ENCODE data around the gene CNTROB. TPM values are rescaled to one million over a fixed set of nuclear protein-coding genes. Genes with fewer than 3 reads are reported as not detected.

The CNTROB gene, protein sequence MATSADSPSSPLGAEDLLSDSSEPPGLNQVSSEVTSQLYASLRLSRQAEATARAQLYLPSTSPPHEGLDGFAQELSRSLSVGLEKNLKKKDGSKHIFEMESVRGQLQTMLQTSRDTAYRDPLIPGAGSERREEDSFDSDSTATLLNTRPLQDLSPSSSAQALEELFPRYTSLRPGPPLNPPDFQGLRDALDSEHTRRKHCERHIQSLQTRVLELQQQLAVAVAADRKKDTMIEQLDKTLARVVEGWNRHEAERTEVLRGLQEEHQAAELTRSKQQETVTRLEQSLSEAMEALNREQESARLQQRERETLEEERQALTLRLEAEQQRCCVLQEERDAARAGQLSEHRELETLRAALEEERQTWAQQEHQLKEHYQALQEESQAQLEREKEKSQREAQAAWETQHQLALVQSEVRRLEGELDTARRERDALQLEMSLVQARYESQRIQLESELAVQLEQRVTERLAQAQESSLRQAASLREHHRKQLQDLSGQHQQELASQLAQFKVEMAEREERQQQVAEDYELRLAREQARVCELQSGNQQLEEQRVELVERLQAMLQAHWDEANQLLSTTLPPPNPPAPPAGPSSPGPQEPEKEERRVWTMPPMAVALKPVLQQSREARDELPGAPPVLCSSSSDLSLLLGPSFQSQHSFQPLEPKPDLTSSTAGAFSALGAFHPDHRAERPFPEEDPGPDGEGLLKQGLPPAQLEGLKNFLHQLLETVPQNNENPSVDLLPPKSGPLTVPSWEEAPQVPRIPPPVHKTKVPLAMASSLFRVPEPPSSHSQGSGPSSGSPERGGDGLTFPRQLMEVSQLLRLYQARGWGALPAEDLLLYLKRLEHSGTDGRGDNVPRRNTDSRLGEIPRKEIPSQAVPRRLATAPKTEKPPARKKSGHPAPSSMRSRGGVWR
- total RNA-seq (2022; extraction: Qiagen RNA extraction; ENCODE audit: low read depth) = 36.8 to 45.9 TPM (median 39.2 TPM) in 5 replicates

DNA sequence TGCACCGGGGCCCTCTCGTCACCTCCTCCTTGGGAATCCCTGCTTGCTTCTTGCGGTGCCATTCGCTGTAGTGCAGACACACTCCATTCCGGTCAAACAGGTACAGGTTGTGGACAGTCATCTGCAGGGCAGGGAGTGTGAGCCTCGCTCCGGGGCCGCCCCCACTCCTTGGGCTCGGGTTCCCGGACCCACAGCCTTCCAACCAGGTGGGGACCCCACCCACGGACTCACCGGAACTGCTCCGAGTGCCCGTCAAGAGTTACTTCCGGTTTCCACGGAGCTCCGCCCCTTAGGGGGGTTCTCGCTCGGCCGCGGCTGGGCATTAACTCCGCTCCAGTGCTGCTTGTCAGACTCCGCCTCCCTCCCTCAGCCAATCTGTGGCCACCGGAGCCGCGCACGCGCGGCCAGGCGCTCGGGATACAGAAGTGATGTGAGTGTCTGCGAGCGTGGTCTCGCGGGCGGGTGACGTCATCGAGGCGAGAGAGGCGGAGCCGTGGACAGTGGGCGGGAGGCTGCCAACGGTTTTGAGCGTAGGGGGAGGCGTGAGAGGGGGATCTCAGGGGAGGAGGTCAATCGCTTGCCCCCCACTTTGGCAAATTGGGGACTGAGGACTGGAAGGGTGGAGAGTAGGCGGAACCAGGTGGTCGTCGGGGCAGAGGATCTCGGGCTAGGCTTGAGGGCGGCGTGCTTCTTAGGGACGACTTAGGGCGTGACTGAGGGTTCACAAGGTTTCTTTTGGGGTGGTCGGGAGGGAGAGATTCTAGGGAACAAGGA, at the start of gene CNTROB, which contains the start of gene TRAPPC1:
TSS of gene CNTROB (plus strand) at position 498 of the 774 bp plus-strand sequence. CDS start 874 bp downstream, outside the sequence.
TSS of gene TRAPPC1 (minus strand) at position 238 of the 774 bp plus-strand sequence. CDS start at position 121, 117 bp downstream.

DNA sequence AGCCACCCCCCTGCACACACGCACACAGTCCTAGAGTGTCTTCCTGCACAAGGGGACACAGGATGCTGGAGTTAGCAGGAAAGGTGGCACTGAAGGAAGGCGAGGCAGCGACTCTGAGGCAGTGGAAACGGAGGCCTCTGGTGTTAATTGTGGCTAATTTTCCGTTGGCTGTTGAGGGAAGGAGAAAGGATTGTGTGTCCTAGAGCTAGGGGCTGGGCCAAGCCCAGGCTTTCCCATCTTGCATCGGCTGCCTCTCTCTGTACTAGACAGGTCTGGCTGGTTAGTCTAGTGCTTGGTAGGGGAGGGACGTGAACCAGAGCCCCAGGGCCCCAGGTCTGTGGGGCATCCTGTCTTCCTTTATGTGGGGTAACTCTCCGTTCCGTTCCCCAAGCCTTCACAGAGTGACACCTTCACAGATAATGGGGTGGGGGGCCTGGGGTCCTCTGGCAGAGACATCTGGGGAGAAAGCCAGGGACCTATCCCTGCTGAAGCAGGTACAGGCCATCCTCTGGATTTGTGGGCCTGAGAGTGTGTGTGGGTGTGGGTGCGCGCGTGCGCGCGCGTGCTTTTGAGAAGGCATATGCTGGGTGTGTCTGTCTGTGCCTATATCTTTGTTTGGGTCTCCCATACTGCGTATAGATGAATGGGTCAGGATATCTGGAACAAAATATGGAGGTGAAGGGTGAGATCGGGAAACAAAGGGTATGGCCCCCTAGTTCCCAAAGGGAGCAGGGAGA, 43.7 kb upstream of the CNTROB start, which contains the start of gene CHD3:
TSS of gene CHD3 (plus strand) at position 606 of the 737 bp plus-strand sequence. CDS start 212 bp downstream, outside the sequence.

DNA sequence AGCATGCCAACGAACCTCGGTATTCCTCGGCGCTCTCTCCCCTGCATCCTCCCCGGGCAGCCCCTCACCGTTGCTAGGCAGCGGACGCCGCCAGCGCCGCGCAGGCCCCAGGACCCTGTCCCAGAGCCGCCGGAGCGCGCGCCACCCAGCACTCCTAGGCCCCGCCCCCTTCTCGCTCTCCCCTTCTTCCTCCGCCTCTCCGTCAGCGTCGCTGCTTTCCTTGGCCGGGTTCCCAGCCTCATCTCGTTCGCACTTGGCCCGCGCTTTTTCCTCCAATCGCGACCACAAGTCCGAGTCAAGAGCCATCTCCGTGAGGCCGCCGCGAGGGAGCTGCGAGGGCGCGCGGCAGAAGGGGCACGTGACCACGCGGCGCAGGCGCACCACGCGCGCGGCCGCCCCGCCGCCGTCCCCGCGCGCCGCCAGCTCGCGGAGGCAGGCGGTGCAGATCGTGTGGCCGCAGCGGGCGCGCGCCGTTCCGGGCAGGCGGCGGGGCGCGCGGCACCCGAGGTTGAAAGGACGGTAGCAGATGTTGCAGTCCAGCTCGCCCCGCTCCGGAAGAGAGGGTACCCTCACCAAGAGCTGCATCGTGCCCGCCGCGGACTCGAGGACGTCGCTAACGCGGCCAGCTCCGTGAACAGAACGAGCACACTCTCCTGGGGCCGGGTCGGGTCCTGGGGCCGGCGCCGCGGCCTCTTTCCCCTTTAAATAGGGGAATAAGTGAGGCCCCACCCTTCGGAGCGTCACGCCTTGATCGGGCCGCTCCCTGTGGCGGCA, 16.2 kb upstream of the CNTROB start, which contains the start of gene RNF227:
TSS of gene RNF227 (minus strand) at position 679 of the 774 bp plus-strand sequence. CDS start at position 585, 94 bp downstream.

DNA sequence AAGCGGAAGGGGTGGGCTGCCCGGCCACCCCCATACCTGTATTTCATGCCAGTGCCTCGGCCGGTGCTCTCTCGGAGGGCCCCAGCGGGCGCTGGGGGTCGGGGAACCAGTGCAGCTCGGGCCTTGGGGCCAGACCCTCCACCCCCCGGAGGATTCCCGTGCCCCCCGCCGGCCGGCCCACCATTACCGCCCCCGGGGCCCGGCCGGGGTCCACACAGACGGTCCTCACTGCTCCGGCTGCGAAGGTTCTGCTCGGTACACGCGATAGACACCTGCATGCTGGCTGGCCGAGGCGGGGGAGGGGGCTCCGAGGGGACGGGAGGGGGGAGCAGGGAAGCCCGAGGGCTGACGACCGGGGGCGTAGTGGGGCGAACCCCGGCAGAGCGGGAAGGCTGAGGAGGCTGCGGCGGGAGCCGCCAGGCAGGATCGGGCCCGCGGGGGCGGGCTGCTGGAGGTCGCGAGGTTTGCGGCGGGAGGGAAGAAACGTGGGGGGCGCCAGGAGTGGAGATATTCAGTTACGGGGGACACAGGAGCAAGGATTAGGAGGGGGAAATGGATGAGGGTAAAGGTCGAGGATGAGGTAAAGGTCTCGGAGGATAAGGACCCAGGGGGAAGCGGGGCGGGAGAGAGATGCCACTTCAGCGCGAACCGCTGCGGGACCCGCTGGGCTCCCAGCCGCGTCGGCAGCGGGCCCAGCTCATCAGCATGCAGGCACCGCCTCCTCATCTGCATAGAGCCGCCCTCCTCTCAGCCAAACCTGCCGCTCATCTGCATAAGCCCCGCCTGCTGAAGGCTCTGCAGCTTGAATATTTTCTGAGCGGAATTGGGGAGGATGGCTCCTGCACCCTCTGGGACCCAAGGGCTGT, 2.6 kb upstream of the CNTROB start, which contains the start of gene KCNAB3:
TSS of gene KCNAB3 (minus strand) at position 699 of the 866 bp plus-strand sequence. CDS start at position 278, 421 bp downstream.

Other genes with a start within 250 kb of the CNTROB start
- 48.7 to 61.6 TPM (median 55.2 TPM) in 5 replicates for gene TP53, start 244.7 kb upstream of the CNTROB start, total RNA-seq (2022; extraction: Qiagen RNA extraction; ENCODE audit: low read depth)
- gene WRAP53, start 243.7 kb upstream of the CNTROB start, total RNA-seq (2022; extraction: Qiagen RNA extraction; ENCODE audit: low read depth) = 33.9 to 50.3 TPM (median 47.7 TPM) in 5 replicates
- gene EFNB3, start 227.0 kb upstream of the CNTROB start, total RNA-seq (2022; extraction: Qiagen RNA extraction; ENCODE audit: low read depth) = 1.0 to 1.7 TPM (median 1.4 TPM) in 5 replicates
- 0.01 to 0.03 TPM in 2 of 5 replicates, not detected in the others for gene DNAH2, start 214.5 kb upstream of the CNTROB start, total RNA-seq (2022; extraction: Qiagen RNA extraction; ENCODE audit: low read depth)
- gene KDM6B, start 98.0 kb upstream of the CNTROB start, total RNA-seq (2022; extraction: Qiagen RNA extraction; ENCODE audit: low read depth) = 13.8 to 23.8 TPM (median 15.1 TPM) in 5 replicates
- 0.48 to 1.1 TPM (median 0.79 TPM) in 5 replicates for gene TMEM88, start 77.1 kb upstream of the CNTROB start, total RNA-seq (2022; extraction: Qiagen RNA extraction; ENCODE audit: low read depth)
- gene NAA38, start 74.6 kb upstream of the CNTROB start, total RNA-seq (2022; extraction: Qiagen RNA extraction; ENCODE audit: low read depth) = 179 to 238 TPM (median 208 TPM) in 5 replicates
- gene CYB5D1, start 74.2 kb upstream of the CNTROB start, total RNA-seq (2022; extraction: Qiagen RNA extraction; ENCODE audit: low read depth) = 21.3 to 23.4 TPM (median 22.7 TPM) in 5 replicates
- 65.3 to 76.0 TPM (median 68.6 TPM) in 5 replicates for gene CHD3, start 43.4 kb upstream of the CNTROB start, total RNA-seq (2022; extraction: Qiagen RNA extraction; ENCODE audit: low read depth)
- 1.1 to 2.5 TPM (median 1.4 TPM) in 5 replicates for gene RNF227, start 15.9 kb upstream of the CNTROB start, total RNA-seq (2022; extraction: Qiagen RNA extraction; ENCODE audit: low read depth)
- gene KCNAB3, start 2.4 kb upstream of the CNTROB start, total RNA-seq (2022; extraction: Qiagen RNA extraction; ENCODE audit: low read depth) = 1.8 to 3.0 TPM (median 2.5 TPM) in 5 replicates
- gene TRAPPC1, start 260 bp upstream of the CNTROB start, total RNA-seq (2022; extraction: Qiagen RNA extraction; ENCODE audit: low read depth) = 309 to 334 TPM (median 324 TPM) in 5 replicates
- 0.08 TPM in 1 of 5 replicates, not detected in the others for gene GUCY2D, start 70.4 kb downstream of the CNTROB start, total RNA-seq (2022; extraction: Qiagen RNA extraction; ENCODE audit: low read depth)
- not detected in 5 replicates for gene ALOX15B, start 106.9 kb downstream of the CNTROB start, total RNA-seq (2022; extraction: Qiagen RNA extraction; ENCODE audit: low read depth)
- 0.68 to 1.8 TPM (median 1.0 TPM) in 5 replicates for gene ALOX12B, start 155.5 kb downstream of the CNTROB start, total RNA-seq (2022; extraction: Qiagen RNA extraction; ENCODE audit: low read depth)
- gene ALOXE3, start 186.3 kb downstream of the CNTROB start, total RNA-seq (2022; extraction: Qiagen RNA extraction; ENCODE audit: low read depth) = 6.0 to 7.7 TPM (median 6.4 TPM) in 5 replicates
- gene HES7, start 191.9 kb downstream of the CNTROB start, total RNA-seq (2022; extraction: Qiagen RNA extraction; ENCODE audit: low read depth) = 0.70 to 2.5 TPM (median 1.1 TPM) in 5 replicates
- 3.5 to 5.7 TPM (median 4.7 TPM) in 5 replicates for gene PER1, start 220.2 kb downstream of the CNTROB start, total RNA-seq (2022; extraction: Qiagen RNA extraction; ENCODE audit: low read depth)
- gene VAMP2, start 230.7 kb downstream of the CNTROB start, total RNA-seq (2022; extraction: Qiagen RNA extraction; ENCODE audit: low read depth) = 20.5 to 28.0 TPM (median 23.3 TPM) in 5 replicates
- 16.3 to 20.2 TPM (median 19.7 TPM) in 5 replicates for gene TMEM107, start 244.2 kb downstream of the CNTROB start, total RNA-seq (2022; extraction: Qiagen RNA extraction; ENCODE audit: low read depth)